GM23248 (cell line): ENCODE data around the gene MATN4.

ENCODE experiments used
- EZH2 ChIP-seq: fragments of 200-600 bp; sonication (generic); IDR thresholded peaks from 2 replicates; pipeline ENCODE4 v1.6.1; 2018; ENCODE audit warnings: antibody characterized with exemption, mild to moderate bottlenecking; ENCODE audit not compliant: insufficient read depth, poor library complexity, severe bottlenecking
- EZH2phosphoT487 ChIP-seq: fragments of 200-600 bp; sonication (generic); IDR thresholded peaks from 2 replicates; pipeline ENCODE4 v1.6.1; 2018; ENCODE audit warnings: antibody characterized with exemption, moderate library complexity, mild to moderate bottlenecking, low read depth; ENCODE audit not compliant: insufficient read depth

- TF ChIP-seq EZH2: no peak
- no peak for TF ChIP-seq EZH2phosphoT487
Measured at GRCh38 chr20:45347297-45347935, 39.3 kb upstream of the MATN4 start.
